Hepatic stellate cell (primary cell): ENCODE data around the gene LINS1.
"Not testable (repeated sequence)": the region's sequence is repeated elsewhere in the genome, so short reads cannot be mapped to it uniquely, and the experiment has no call there.

Experiments
- DNase-seq: peaks from one replicate; pipeline ENCODE4 v3.0.0; 2011; ENCODE audit warnings: low spot score

The LINS1 gene

GRCh38 chr15:100602823-100603393 is 924 bp upstream of the LINS1 start:
- no peak for DNase-seq

GRCh38 chr15:100601617-100602063 is 344 bp downstream of the LINS1 start:
- DNase-seq = peak; percentile 24

- DNase-seq = no peak
Observed at GRCh38 chr15:100601163-100601562, 821 bp downstream of the LINS1 start.

GRCh38 chr15:100598655-100599054 is 3.3 kb downstream of the LINS1 start:
- DNase-seq = no peak

- no peak for DNase-seq
Observed at GRCh38 chr15:100597862-100598261, 4.1 kb downstream of the LINS1 start.

- no peak for DNase-seq
Observed at GRCh38 chr15:100596792-100597191, 5.2 kb downstream of the LINS1 start.

- no peak for DNase-seq
Observed at GRCh38 chr15:100595964-100596363, 6.0 kb downstream of the LINS1 start.

GRCh38 chr15:100593431-100593830 is 8.6 kb downstream of the LINS1 start:
- no peak for DNase-seq

- no peak for DNase-seq
Observed at GRCh38 chr15:100592898-100593297, 9.1 kb downstream of the LINS1 start.

- no peak for DNase-seq
Observed at GRCh38 chr15:100591835-100592234, 10.1 kb downstream of the LINS1 start.

GRCh38 chr15:100591163-100591562 is 10.8 kb downstream of the LINS1 start:
- not testable (repeated sequence) for DNase-seq

- DNase-seq = no peak
Observed at GRCh38 chr15:100588638-100589242, 13.2 kb downstream of the LINS1 start.

- no peak for DNase-seq
Observed at GRCh38 chr15:100580414-100580813, 21.6 kb downstream of the LINS1 start.

GRCh38 chr15:100573526-100573925 is 28.5 kb downstream of the LINS1 start:
- DNase-seq = no peak

- no peak for DNase-seq
Observed at GRCh38 chr15:100572362-100572983, 29.5 kb downstream of the LINS1 start.

GRCh38 chr15:100571592-100572167 is 30.3 kb downstream of the LINS1 start:
- DNase-seq = no peak

- DNase-seq = no peak
Observed at GRCh38 chr15:100570735-100571313, 31.2 kb downstream of the LINS1 start.

- DNase-seq = peak; percentile 42
Observed at GRCh38 chr15:100570275-100570674, 31.7 kb downstream of the LINS1 start.

GRCh38 chr15:100569391-100569790 is 32.6 kb downstream of the LINS1 start:
- no peak for DNase-seq

- DNase-seq = no peak
Observed at GRCh38 chr15:100566850-100567628, 34.9 kb downstream of the LINS1 start.

- DNase-seq = no peak
Observed at GRCh38 chr15:100565591-100565990, 36.4 kb downstream of the LINS1 start.

- no peak for DNase-seq
Observed at GRCh38 chr15:100560323-100560722, 41.7 kb downstream of the LINS1 start.
